KG1 (cell line): ENCODE data around the gene ZBTB11.
"Not testable (repeated sequence)": the region's sequence is repeated elsewhere in the genome, so short reads cannot be mapped to it uniquely, and the experiment has no call there.

ENCODE experiments used
- DNase-seq: peaks from one replicate; lab custom pipeline; 2025; lab: John Stamatoyannopoulos, UW

Gene ZBTB11

DNA sequence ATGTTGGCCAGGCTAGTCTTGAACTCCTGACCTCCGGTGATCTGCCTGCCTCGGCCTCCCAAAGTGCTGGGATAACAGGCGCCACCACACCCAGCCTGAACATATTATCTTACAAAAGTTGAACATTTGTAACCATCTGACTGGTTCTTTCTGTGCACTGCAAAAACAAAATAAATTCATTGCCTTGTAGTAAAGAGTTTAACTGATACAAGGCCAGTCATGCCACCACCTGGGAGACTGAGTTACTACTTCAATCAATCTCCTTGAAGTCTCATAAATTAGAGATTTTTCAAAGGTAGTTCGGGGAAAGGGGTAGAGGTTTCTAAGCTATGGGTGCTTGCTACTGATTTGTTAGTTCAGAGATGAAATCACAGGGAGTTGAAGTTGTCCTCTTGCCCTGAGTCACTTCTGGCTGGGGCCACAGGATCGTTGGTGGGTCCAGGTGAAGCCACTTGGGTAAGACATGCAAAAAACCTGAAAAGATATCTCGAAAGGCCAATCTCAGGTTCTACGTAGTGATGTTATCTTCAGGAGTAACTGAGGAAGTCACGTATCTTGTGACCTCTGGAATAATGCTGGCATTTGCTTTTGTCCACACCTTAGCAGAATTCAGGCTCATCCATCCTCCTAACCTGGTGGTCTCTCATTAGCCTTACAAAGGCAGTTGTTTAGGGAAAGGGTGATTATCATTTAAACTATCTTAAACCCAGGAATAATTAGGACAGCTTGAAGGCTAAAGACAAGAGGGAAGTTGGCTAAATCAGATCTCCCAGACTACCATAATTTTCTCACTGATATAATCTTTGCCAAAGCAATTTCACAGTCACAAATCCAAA lies 33.7 kb downstream of the ZBTB11 start:
- no peak for DNase-seq

- no peak for DNase-seq
Measured at GRCh38 chr3:101642441-101642840, 34.5 kb downstream of the ZBTB11 start.

DNA sequence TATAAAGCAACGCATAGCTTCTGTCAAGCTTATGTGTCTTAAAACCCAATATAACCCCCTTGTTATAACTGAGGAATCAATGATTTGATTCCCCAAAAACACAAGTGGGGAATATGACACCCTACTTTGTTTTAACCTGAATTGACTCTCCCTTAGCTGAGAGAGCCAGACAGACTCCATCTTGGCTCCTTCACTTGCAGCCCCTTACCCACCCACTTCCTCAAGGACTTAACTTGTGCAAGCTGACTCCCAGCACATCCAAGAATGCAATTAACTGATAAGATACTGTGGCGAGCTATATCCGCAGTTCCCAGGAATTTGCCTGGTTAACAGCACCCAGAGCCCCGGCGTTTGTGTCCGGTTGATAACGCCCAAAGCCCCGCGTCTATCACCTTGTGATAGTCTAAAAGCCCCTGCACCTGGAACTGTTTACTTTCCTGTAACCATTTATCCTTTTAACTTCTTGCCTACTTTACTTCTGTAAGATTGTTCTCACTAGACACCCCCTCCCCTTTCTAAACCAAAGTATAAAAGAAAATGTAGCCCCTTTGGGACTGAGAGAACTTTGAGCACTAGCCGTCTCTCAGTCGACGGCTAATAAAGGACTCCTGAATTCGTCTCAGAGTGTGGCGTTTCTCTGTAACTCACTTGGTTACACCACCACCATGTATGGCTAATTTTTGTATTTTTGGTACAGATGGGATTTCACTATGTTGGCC lies 35.4 kb downstream of the ZBTB11 start:
- DNase-seq = not testable (repeated sequence)

DNA sequence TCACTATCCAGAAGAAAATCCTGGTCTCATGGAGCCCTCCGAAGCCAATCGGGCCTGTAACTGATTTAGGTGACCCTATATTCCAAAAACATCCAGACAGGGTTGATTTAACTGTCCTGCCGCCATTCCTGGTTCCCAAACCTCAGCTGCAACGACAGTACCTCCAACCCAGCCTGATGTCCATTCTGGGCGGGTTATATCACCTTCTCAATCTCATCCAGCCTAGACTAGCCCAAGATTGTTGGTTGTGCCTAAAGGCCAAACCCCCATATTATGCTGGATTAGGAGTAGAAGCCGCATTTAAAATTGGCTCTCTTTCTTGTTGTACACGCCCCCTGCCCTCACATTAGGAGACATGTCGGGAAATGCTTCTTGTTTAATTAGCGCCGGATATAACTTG lies 36.7 kb downstream of the ZBTB11 start:
- DNase-seq = no peak

GRCh38 chr3:101639280-101639963 lies 37.5 kb downstream of the ZBTB11 start:
- DNase-seq = no peak

DNA sequence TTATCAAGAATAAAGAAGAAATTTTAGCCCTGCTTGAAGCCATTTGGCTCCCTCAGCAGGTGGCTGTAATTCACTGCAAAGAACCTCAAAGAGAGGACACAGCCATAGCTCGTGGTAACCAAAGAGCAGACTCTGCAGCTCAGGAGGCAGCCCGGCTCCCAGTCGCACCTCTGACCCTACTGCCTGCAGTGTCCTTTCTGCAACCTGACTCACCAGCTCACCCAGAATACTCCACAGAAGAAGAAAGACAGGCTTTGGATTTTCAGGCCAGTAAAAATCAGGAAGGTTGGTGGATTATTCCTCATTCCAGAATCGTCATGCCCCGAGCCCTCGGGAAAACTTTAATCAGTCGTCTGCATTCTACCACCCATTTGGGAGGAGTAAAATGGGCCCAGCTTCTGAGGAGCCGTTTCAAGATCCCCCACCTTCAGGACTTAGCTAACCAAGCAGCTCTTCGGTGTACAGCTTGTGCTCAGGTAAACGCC lies 38.6 kb downstream of the ZBTB11 start:
- DNase-seq = no peak

- DNase-seq = no peak
Measured at GRCh38 chr3:101637451-101637850, 39.5 kb downstream of the ZBTB11 start.

DNA sequence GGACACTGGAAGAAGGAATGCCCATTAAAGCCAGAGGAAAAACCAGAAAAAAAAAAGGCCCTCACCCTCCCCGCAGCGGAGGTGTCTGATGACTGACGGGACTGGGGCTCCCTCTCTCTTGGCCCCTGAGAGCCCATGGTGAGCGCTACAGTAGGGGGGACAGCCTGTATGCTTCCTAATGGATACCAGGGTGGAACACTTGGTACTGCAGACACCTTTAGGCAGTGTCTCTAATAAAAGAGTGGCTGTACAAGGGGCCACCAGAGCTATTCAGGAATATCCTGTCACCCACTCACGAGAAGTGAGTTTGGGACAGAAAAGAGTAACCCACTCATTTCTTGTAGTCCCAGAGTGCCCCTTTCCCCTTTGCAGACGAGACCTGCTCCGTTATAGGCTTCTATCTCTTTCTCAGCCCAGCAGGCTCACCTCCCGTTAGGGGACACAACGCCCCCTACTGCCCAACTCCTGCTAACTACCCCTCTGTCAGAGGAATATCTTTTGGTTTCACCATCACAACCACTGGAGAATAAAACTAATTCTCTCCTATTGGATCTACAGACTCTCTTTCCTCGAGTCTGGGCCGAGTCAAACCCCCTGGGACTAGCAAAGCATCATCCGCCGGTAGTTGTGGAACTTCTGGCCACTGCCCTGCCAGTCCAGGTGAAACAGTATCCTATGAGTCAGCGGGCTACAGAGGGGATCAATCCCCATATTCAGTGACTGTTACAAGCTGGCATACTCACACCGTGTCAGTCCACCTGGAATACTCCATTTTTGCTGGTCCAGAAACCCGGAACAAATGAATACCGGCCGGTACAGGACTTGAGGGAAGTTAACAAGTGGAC lies 40.8 kb downstream of the ZBTB11 start:
- DNase-seq = peak; percentile 20

- DNase-seq = no peak
Measured at GRCh38 chr3:101635345-101635744, 41.6 kb downstream of the ZBTB11 start.

GRCh38 chr3:101634591-101635196 lies 42.2 kb downstream of the ZBTB11 start:
- DNase-seq = no peak

GRCh38 chr3:101633186-101633585 lies 43.7 kb downstream of the ZBTB11 start:
- no peak for DNase-seq

DNA sequence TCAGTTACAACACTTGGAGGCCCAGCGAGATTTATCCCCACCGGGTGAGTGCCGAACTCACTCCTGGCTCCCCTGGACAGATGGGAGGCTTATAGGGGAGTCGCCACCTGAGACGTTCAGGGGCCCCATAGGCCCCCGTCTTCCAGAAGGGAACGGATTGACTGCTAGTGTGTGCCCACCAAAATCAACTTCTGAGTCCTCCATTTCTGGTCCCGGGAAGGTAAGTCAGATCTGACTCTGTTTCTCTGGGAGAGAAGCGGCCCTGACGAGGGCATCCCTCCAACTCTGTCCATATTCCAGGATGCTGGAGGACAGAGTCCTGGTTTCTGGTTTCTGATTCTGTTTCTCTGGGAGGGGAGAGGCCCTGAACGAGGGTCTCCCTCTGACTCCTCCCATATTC lies 44.3 kb downstream of the ZBTB11 start:
- no peak for DNase-seq

GRCh38 chr3:101631959-101632358 lies 45.0 kb downstream of the ZBTB11 start:
- not testable (repeated sequence) for DNase-seq

DNA sequence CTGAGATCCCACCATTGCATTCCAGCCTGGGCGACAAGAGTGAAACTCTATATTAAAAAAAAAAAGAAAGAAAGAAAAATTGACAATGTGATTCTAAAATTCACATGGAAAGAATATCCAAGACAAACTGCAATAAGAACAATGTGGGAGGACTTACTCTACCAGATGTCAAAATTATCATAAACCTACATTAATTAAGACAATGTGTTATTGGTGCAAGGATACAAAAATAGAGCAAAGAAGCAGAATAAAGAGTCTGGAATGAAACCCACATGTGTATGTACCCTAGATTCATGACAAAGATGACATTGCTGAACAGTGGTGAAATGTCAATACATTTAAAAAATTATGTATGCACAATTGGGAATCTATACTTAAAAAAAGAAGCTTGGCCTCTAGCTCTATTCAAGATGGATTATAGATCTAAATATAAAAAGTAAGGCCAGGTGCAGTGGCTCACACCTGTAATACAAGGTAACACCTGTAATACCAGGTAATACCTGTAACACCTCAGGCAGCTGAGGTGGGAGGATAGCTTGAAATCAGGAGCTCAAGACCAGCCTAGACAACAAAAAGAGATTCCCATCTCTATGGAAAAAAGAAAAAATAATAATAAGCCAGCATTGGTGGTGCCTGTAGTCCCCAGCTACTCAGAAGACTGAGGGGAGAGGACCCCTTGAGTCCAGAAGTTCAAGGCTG lies 45.7 kb downstream of the ZBTB11 start:
- DNase-seq = no peak

DNA sequence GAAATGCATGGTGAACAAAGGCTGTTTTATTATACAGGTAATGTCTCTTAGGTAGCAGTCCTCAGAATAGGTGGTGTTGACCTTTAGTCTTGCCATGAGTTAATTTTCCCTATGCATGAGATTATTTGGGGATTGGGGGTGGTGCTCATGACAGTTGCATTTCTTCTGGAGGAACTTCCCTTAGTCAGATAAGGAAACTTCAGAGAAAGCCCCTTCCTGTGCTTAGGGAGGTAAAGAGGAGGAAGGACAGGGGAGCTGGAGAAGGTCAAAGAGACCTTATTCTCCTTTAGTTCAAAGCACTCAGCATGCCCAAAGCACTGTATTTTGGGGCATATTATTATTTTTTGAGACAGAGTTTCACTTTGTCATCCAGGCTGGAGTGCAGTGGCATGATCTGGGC lies 47.7 kb downstream of the ZBTB11 start:
- DNase-seq = no peak

DNA sequence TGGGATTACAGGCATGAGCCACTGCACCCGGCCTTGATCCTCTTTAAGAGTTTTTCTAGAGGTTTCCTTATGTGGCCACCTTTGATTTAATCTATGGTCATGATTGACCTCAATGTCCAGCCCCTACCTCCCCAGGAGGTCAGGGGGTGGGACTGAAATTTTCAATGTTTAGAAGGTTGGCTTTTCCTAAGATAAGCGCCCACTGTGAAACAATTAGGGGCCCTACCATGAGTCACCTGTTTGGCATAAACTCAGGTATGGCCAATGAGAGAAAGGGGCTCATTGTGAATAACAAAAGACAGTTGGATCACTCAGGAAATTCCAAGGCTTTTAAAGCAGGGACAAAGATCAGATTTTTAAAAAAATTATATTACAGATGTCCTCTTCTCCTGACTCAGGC lies 51.1 kb downstream of the ZBTB11 start:
- DNase-seq = no peak

GRCh38 chr3:101624857-101625256 lies 52.1 kb downstream of the ZBTB11 start:
- DNase-seq = no peak

- no peak for DNase-seq
Measured at GRCh38 chr3:101623656-101624055, 53.3 kb downstream of the ZBTB11 start.

DNA sequence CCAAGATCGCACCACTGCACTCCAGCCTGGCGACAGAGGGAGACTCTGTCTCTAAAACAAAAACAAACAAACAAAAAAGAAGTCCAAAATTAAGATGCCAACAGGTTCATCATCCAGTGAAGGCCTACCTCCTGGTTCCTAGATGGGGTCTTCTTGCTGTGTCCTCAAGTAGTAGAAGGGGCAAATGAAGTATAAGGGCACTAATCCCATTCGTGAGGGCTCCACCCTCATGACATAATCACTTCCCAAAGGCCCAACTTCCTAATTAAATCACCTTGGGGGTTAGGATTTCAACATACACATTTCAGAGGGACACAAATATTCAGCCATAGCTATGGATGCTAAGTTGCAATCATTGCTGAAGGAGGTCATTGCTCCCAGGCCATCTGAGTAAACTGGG lies 57.2 kb downstream of the ZBTB11 start:
- no peak for DNase-seq

DNA sequence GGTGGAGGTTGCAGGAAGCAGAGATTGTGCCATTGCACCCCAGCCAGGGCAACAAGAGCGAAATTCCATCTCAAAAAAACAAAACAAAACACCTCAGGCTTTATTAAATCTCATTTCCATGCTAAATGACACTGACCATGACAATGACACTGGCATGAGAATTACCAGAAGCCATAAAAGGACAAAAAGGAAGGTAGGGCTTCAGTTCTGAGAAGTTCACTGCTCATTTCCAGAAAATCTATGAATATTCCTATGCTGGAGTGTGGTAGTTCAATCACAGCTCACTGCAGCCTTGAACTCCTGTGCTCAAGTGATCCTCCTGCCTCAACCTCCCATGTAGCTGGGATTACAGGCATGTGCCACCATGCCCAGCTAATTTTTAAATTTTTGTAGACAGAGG lies 58.2 kb downstream of the ZBTB11 start:
- no peak for DNase-seq

DNA sequence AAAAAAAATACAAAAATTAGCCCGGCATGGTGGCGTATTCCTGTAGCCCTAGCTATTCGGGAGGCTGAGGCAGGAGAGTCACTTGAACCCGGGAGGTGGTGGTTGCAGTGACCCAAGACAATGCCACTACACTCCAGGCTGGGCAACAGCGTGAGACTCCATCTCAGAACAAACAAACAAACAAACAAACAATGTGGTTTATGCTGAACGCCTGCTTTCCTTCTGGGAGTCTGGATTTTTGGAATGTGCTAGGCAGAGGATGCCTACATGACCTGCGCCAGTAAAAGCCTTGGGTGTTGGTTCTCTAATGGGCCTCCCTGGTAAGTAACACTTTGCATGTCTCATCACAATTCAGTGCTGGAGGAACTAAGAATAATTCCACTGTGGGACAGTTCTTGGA lies 59.5 kb downstream of the ZBTB11 start:
- DNase-seq = no peak
